Upper lobe of right lung (tissue), 1 donor: ENCODE data around the gene CBLN1. TPM values are rescaled to one million over a fixed set of nuclear protein-coding genes. Genes with fewer than 3 reads are reported as not detected.

Experiments used
- ATAC-seq: fragments of 200-7000 bp; cut with Tn5 transposase; one replicate; pipeline ENCODE4 v1.9.1; 2020; ENCODE audit warnings: mild to moderate bottlenecking, moderate library complexity
- DNase-seq: peaks from one replicate; pipeline ENCODE4 v3.0.0-alpha.2; 2020
- H3K27ac ChIP-seq: fragments of 200-600 bp; one replicate; pipeline ENCODE4 v1.8.0; 2022
- H3K27me3 ChIP-seq: fragments of 200-600 bp; one replicate; pipeline ENCODE4 v1.8.0; 2022; ENCODE audit warnings: mild to moderate bottlenecking
- H3K36me3 ChIP-seq: fragments of 200-600 bp; one replicate; pipeline ENCODE4 v1.8.0; 2022
- H3K4me1 ChIP-seq: fragments of 200-600 bp; one replicate; pipeline ENCODE4 v1.8.0; 2022
- H3K4me3 ChIP-seq: fragments of 200-600 bp; one replicate; pipeline ENCODE4 v1.8.0; 2022; ENCODE audit warnings: mild to moderate bottlenecking
- H3K9me3 ChIP-seq: fragments of 200-600 bp; one replicate; pipeline ENCODE4 v1.8.0; 2022
- CTCF ChIP-seq: fragments of 200-600 bp; IDR thresholded peaks from one replicate; pipeline ENCODE4 v1.8.0; 2022; ENCODE audit warnings: antibody characterized with exemption
- intact Hi-C: fragments of 100-400 bp; cut with DNase I; formaldehyde crosslinking; loops from one replicate; pipeline ENCODE4 v1.11.0; 2022
- total RNA-seq: library from RNA; stranded (reverse); fragmentation: NEBNext Ultra II Directional; extraction: Animal tissue kit (Norgen Biotek cat#: 25700); gene quantifications from one replicate; pipeline ENCODE4 v1.2.1, GENCODE V29; 2021
- donor health status: DM: no; HTN: yes; CAD: no; lungs with severe emphysema.

Gene CBLN1
- total RNA-seq, 1 donor from 2014 or later, result 0.29 TPM

DNA sequence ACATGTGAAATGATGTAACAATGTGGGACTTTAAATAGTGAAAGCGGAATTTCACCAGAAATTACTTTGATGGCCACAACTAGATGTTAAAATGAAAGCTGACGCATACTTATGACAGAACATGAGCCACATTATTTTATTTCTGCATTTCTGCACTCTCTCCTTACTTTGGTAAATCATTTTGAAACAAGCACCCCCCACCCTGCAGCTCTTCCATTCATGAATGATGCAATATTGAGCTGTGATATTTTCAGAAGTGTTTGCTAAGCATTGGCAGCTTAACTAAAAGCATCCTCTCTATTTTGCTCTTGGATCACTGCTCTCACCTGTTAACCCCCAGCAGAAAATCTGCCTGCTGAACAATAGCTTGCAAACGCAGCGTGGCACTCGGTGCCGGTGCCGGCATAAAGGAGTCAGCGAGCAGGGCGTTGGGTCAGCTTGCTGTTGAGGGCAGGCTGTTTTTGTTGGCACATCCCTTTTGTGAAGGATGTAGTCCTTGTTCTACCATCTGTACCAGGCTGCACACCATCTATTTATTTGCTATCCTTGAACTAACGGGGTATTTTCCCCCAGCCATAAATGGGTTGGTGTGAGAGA is 30.8 kb upstream of the CBLN1 start:
- no peak for TF ChIP-seq CTCF
- Histone ChIP-seq H3K9me3 (no peaks in the 10 kb centered on the region), H3K27ac (no peak overlapping the region), H3K27me3 (peaks cover 15% of the 10 kb centered on the region), H3K36me3 (no peaks in the 10 kb centered on the region), H3K4me1 (no peaks in the 10 kb centered on the region), H3K4me3 (no peak overlapping the region)
- no peak for DNase-seq
- intact Hi-C loops, result no loop called here
- ATAC-seq, result no peak

GRCh38 chr16:49311823-49312222 is 30.2 kb upstream of the CBLN1 start:
- H3K36me3 ChIP-seq, result no peaks in the 10 kb centered on the region
- no peak for TF ChIP-seq CTCF
- DNase-seq (no peak), ATAC-seq (no peak)
- H3K4me3 ChIP-seq, result no peak overlapping the region
- intact Hi-C loops, result no loop called here
- H3K4me1 ChIP-seq, result no peaks in the 10 kb centered on the region
- no peak overlapping the region for H3K27ac ChIP-seq
- H3K27me3 ChIP-seq, result peaks cover 15% of the 10 kb centered on the region
- no peaks in the 10 kb centered on the region for H3K9me3 ChIP-seq

DNA sequence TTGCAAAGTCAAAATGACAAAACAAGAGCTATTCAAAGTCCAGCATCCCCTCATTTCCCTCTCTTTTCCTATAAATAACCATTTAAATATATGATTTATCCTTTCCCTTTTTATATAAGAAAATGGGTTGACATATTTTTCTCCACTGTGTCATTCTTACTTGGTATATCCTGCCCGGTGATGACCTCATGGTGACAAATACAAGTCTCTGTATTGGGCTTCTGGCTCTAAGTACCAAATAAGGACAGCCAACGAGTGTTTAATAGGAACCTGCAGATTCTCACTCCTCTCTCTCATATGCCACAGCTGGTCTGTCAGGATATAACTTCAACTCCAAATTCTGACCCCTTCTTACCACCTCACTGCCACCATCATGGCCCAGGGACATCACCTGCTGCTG is 25.5 kb upstream of the CBLN1 start:
- Histone ChIP-seq H3K4me1 (no peaks in the 10 kb centered on the region), H3K4me3 (no peak overlapping the region), H3K27me3 (peaks cover 20% of the 10 kb centered on the region), H3K27ac (no peak overlapping the region), H3K36me3 (no peaks in the 10 kb centered on the region), H3K9me3 (no peaks in the 10 kb centered on the region)
- TF ChIP-seq CTCF, result no peak
- no peak for ATAC-seq
- intact Hi-C loops, result no loop called here
- DNase-seq, result no peak

GRCh38 chr16:49305406-49305805 is 23.8 kb upstream of the CBLN1 start:
- Histone ChIP-seq H3K27ac (no peak overlapping the region), H3K36me3 (no peaks in the 10 kb centered on the region), H3K4me3 (no peak overlapping the region), H3K4me1 (no peaks in the 10 kb centered on the region), H3K27me3 (peaks cover 11% of the 10 kb centered on the region), H3K9me3 (no peaks in the 10 kb centered on the region)
- no peak for ATAC-seq
- TF ChIP-seq CTCF, result no peak
- intact Hi-C loops, result no loop called here
- no peak for DNase-seq

GRCh38 chr16:49292413-49292812 is 10.8 kb upstream of the CBLN1 start:
- H3K27me3 ChIP-seq, result peaks cover 26% of the 10 kb centered on the region
- intact Hi-C loops, result no loop called here
- H3K4me1 ChIP-seq, result no peaks in the 10 kb centered on the region
- ATAC-seq (no peak), DNase-seq (no peak)
- no peak overlapping the region for H3K27ac ChIP-seq
- H3K9me3 ChIP-seq, result no peaks in the 10 kb centered on the region
- no peaks in the 10 kb centered on the region for H3K36me3 ChIP-seq
- no peak for TF ChIP-seq CTCF
- H3K4me3 ChIP-seq, result no peak overlapping the region

DNA sequence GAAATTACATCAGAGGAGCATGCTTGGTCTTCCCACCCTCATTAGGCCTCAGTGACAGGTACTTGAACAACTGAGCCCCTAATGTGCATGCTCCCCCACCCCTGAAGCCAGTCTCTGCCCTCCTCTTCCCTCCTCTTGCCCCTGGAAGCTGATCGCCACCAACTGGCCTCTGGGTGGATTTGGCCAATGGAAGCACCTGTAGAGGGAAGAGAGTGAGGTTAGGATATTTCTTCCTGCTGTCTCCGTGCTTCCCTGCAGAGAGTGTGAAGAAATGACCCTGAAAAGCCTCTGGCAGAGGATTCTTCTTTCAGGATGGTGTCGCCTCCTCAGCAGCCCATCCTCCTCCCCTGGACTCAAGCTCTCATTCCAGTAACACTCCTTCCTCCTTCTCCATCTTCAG is 5.9 kb upstream of the CBLN1 start:
- H3K27ac ChIP-seq, result no peak overlapping the region
- no peak for ATAC-seq
- peaks cover 4% of the 10 kb centered on the region for H3K4me1 ChIP-seq
- no peaks in the 10 kb centered on the region for H3K9me3 ChIP-seq
- intact Hi-C loops, result no loop called here
- H3K36me3 ChIP-seq, result no peaks in the 10 kb centered on the region
- no peak overlapping the region for H3K4me3 ChIP-seq
- no peak for TF ChIP-seq CTCF
- H3K27me3 ChIP-seq, result peaks cover 66% of the 10 kb centered on the region
- no peak for DNase-seq
